ENCODE data around the gene CKS1B. TPM values are rescaled to one million over a fixed set of nuclear protein-coding genes. Genes with fewer than 3 reads are reported as not detected.

The CKS1B gene
- total and polyA plus RNA-seq, 2 donors (not counting 1 experiment from before 2014, with no cell fraction given): 16.8 to 33.0 TPM

- Histone ChIP-seq H3K79me2 (ENCODE audit: control insufficient read depth, insufficient read depth, low read length) (peaks cover 49% of the 10 kb centered on the region), H3K9ac (ENCODE audit: low read length) (no peak overlapping the region), H3K4me2 (replicated peaks; ENCODE audit: low read depth, low read length, poor library complexity, severe bottlenecking) (no peak overlapping the region), H4K20me1 (ENCODE audit: control insufficient read depth, insufficient read depth, low read length, poor library complexity, severe bottlenecking) (peaks cover under 1% of the 10 kb centered on the region), H3K9me3 (ENCODE audit: control extremely low read depth in 1 of 3, control insufficient read depth in 2 of 3, insufficient read depth in 1 of 3, low read length in 2 of 3) (no peaks in the 10 kb centered on the region), H3K27me3 (replicated peaks in 1 of 4; ENCODE audit: control extremely low read depth in 1 of 4, control insufficient read depth in 3 of 4, insufficient read depth in 4 of 4, low read length in 3 of 4) (no peaks in the 10 kb centered on the region), H3K4me1 (ENCODE audit: control insufficient read depth in 2 of 2, insufficient read depth in 2 of 2, low read length in 2 of 2) (peaks cover 14 to 23% of the 10 kb centered on the region in 2 donors), H3K4me3 (ENCODE audit: control extremely low read depth in 1 of 5, extremely low read depth in 1 of 5, insufficient read depth in 1 of 5, low read depth in 2 of 5, low read length in 4 of 5) (no peak overlapping the region), H3K36me3 (replicated peaks in 1 of 2; ENCODE audit: control extremely low read depth in 1 of 2, control insufficient read depth in 1 of 2, extremely low read depth in 1 of 2, insufficient read depth in 2 of 2, low read length in 1 of 2) (peaks cover 4 to 5% of the 10 kb centered on the region in 2 experiments), H2AFZ (ENCODE audit: insufficient read depth, low read depth, low read length, poor library complexity, severe bottlenecking) (no peak overlapping the region), H3K27ac (ENCODE audit: low read length in 2 of 2) (no peak overlapping the region)
- Mint-ChIP-seq H3K4me3 (no peak overlapping the region), H3K9me3 (ENCODE audit: insufficient read depth) (no peaks in the 10 kb centered on the region), H3K27me3 (no peaks in the 10 kb centered on the region), H3K4me1 (peaks cover 5% of the 10 kb centered on the region), H3K27ac (no peak overlapping the region)
- POLR2A ChIA-PET: interaction anchor here (1.1 kb wide), 1 partner anchor 39 kb away, joined by 3 read pairs; no protein-coding TSS in a partner anchor
- WGBS (ENCODE audit: insufficient coverage): no CpG with 5 or more reads among the region's 3 CpGs
- no peak for DNase-seq
- no peak for ATAC-seq (ENCODE audit: low read depth)
- CTCF ChIA-PET: interaction anchor here (1.0 to 2.5 kb wide), 4 partner anchors 16 to 107 kb away, joined by 4 to 12 read pairs (median 6); partner anchors contain the start of gene LENEP
- TF ChIP-seq, protein P1, sequence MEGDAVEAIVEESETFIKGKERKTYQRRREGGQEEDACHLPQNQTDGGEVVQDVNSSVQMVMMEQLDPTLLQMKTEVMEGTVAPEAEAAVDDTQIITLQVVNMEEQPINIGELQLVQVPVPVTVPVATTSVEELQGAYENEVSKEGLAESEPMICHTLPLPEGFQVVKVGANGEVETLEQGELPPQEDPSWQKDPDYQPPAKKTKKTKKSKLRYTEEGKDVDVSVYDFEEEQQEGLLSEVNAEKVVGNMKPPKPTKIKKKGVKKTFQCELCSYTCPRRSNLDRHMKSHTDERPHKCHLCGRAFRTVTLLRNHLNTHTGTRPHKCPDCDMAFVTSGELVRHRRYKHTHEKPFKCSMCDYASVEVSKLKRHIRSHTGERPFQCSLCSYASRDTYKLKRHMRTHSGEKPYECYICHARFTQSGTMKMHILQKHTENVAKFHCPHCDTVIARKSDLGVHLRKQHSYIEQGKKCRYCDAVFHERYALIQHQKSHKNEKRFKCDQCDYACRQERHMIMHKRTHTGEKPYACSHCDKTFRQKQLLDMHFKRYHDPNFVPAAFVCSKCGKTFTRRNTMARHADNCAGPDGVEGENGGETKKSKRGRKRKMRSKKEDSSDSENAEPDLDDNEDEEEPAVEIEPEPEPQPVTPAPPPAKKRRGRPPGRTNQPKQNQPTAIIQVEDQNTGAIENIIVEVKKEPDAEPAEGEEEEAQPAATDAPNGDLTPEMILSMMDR (IDR thresholded peaks at IDR 0.05): no peak
- TF ChIP-seq EZH2 (IDR thresholded peaks at IDR 0.05; ENCODE audit: borderline replicate concordance, insufficient read depth, low read depth, low read length, poor library complexity, severe bottlenecking): no peak
- intact Hi-C loops (cut with micrococcal nuclease): no loop called here
Measured at GRCh38 chr1:154978360-154978759, 3.9 kb downstream of the CKS1B start.

DNA sequence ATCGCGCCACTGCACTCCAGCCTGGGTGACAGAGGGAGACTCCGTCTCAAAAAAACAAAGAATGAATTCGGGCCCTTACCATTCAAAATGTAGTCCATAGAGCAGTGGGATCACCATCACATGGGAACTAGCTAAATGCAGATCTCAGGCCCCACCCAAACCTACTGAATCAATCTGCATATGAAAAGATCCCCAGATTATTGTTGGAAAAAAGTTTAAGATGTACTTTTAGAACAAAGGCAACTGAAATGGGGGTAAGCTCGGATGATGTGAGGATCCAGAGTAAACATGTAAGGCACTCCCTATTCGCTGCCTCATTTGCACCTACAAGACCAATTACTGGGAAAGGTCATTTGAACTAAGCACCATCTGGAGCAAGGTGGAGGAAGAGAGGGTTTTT is 7.9 kb downstream of the CKS1B start:
- no peak overlapping the region for H3K4me3 Mint-ChIP-seq
- POLR2A ChIA-PET: interaction anchor here (1.7 kb wide), 1 partner anchor 16 kb away, joined by 9 read pairs; no protein-coding TSS in a partner anchor
- intact Hi-C loops (cut with micrococcal nuclease): loop anchor here (2.0 kb wide), 2 partner anchors 34 to 68 kb away; partner anchors contain the start of gene ADAM15

More for the DNA sequence above, 7.9 kb downstream of the CKS1B start:
- CTCF ChIA-PET: interaction anchor here (0.8 to 9.8 kb wide), 7 partner anchors 8 to 191 kb away, joined by 3 to 72 read pairs (median 16); partner anchors contain the start of genes CKS1B, KRTCAP2, PBXIP1 and PYGO2
- H3K9me3 ChIP-seq (ENCODE audit: control extremely low read depth in 1 of 3, control insufficient read depth in 2 of 3, insufficient read depth in 1 of 3, low read length in 2 of 3): no peaks in the 10 kb centered on the region
- peak overlapping the region; percentile 87 for H3K9ac ChIP-seq (ENCODE audit: low read length)
- H3K4me1 ChIP-seq (ENCODE audit: control insufficient read depth in 2 of 2, insufficient read depth in 2 of 2, low read length in 2 of 2): peaks cover 13 to 19% of the 10 kb centered on the region in 2 donors
- H3K4me2 ChIP-seq (replicated peaks; ENCODE audit: low read depth, low read length, poor library complexity, severe bottlenecking): peak overlapping the region; percentile 87
- H4K20me1 ChIP-seq (ENCODE audit: control insufficient read depth, insufficient read depth, low read length, poor library complexity, severe bottlenecking): peaks cover 12% of the 10 kb centered on the region
- Mint-ChIP-seq H3K4me1 (peaks cover 12% of the 10 kb centered on the region), H3K27me3 (no peaks in the 10 kb centered on the region), H3K9me3 (ENCODE audit: insufficient read depth) (no peaks in the 10 kb centered on the region), H3K27ac (no peak overlapping the region)
- TF ChIP-seq, protein P1 (IDR thresholded peaks at IDR 0.05): no peak
- no peak for TF ChIP-seq EZH2 (IDR thresholded peaks at IDR 0.05; ENCODE audit: borderline replicate concordance, insufficient read depth, low read depth, low read length, poor library complexity, severe bottlenecking)
- H3K79me2 ChIP-seq (ENCODE audit: control insufficient read depth, insufficient read depth, low read length): peaks cover 63% of the 10 kb centered on the region
- ATAC-seq (ENCODE audit: low read depth) (no peak), DNase-seq (no peak)
- 100% methylated on average over 1 of the region's 6 CpGs for WGBS (ENCODE audit: insufficient coverage)
- peak overlapping the region; percentile 1 to 63 for H3K27ac ChIP-seq (ENCODE audit: low read length in 2 of 2)
- peaks cover 5 to 10% of the 10 kb centered on the region in 2 experiments for H3K36me3 ChIP-seq (replicated peaks in 1 of 2; ENCODE audit: control extremely low read depth in 1 of 2, control insufficient read depth in 1 of 2, extremely low read depth in 1 of 2, insufficient read depth in 2 of 2, low read length in 1 of 2)
- H3K27me3 ChIP-seq (replicated peaks in 1 of 4; ENCODE audit: control extremely low read depth in 1 of 4, control insufficient read depth in 3 of 4, insufficient read depth in 4 of 4, low read length in 3 of 4): no peaks in the 10 kb centered on the region
- peak overlapping the region in 4 of 5 experiments; percentile 55 to 85 (median 74) for H3K4me3 ChIP-seq (ENCODE audit: control extremely low read depth in 1 of 5, extremely low read depth in 1 of 5, insufficient read depth in 1 of 5, low read depth in 2 of 5, low read length in 4 of 5)
- peak overlapping the region; percentile 91 for H2AFZ ChIP-seq (ENCODE audit: insufficient read depth, low read depth, low read length, poor library complexity, severe bottlenecking)

All from B cell (primary cell).